Fibroblast of lung (primary cell): ENCODE data around the gene NAV3. TPM values are rescaled to one million over a fixed set of nuclear protein-coding genes. Genes with fewer than 3 reads are reported as not detected.

Source experiments
- DNase-seq, 2 donors: peaks; one replicate each; pipeline versions ENCODE4 v3.0.0 to v3.0.0-alpha.2; 2010; ENCODE audit warnings: low read depth in 2 of 2
- H2AFZ ChIP-seq: 2 replicates; pipeline ENCODE4 v1.5.1; 2012; ENCODE audit warnings: low read length, control low read depth, inconsistent platforms
- H3K27ac ChIP-seq: 2 replicates; pipeline ENCODE4 v1.5.1; 2011; ENCODE audit warnings: low read length, control low read depth; ENCODE audit not compliant: insufficient read depth
- H3K27me3 ChIP-seq: 2 replicates; pipeline ENCODE4 v1.5.1; 2011; ENCODE audit warnings: mild to moderate bottlenecking, low read length; ENCODE audit not compliant: control insufficient read depth, insufficient read depth
- H3K36me3 ChIP-seq: 2 replicates; pipeline ENCODE4 v1.5.1; 2011; ENCODE audit warnings: low read length; ENCODE audit not compliant: control insufficient read depth, insufficient read depth
- H3K4me1 ChIP-seq: 2 replicates; pipeline ENCODE4 v1.5.1; 2011; ENCODE audit warnings: low read length; ENCODE audit not compliant: control insufficient read depth, insufficient read depth; ENCODE audit errors: extremely low read depth
- H3K4me2 ChIP-seq: 2 replicates; pipeline ENCODE4 v1.5.1; 2011; ENCODE audit warnings: low read length, control low read depth; ENCODE audit not compliant: insufficient read depth; ENCODE audit errors: extremely low read depth
- H3K4me3 ChIP-seq, 4 experiments: fragments of 200-600 bp in 1 of 4; sonication (generic) in 1 of 4; replicated peaks in 1 of 4; 2 replicates each; pipeline ENCODE4 v1.5.1; 2011 to 2016; ENCODE audit warnings: low read length in 4 of 4, low read depth in 3 of 4, mild to moderate bottlenecking in 3 of 4, control low read depth in 2 of 4, inconsistent platforms in 1 of 4, mixed read lengths in 1 of 4; ENCODE audit not compliant: insufficient read depth in 1 of 4; ENCODE audit errors: control extremely low read depth in 1 of 4
- H3K79me2 ChIP-seq: 2 replicates; pipeline ENCODE4 v1.5.1; 2012; ENCODE audit warnings: mild to moderate bottlenecking, low read length, inconsistent platforms; ENCODE audit not compliant: control insufficient read depth, insufficient read depth
- H3K9ac ChIP-seq: 2 replicates; pipeline ENCODE4 v1.5.1; 2011; ENCODE audit warnings: mild to moderate bottlenecking, low read length, control low read depth; ENCODE audit not compliant: insufficient read depth
- H3K9me3 ChIP-seq: 2 replicates; pipeline ENCODE4 v1.5.1; 2012; ENCODE audit warnings: low read depth, low read length; ENCODE audit not compliant: control insufficient read depth, insufficient read depth
- H4K20me1 ChIP-seq: 2 replicates; pipeline ENCODE4 v1.5.1; 2011; ENCODE audit warnings: low read length; ENCODE audit not compliant: control insufficient read depth, insufficient read depth; ENCODE audit errors: extremely low read depth
- CTCF ChIP-seq, 2 donors: IDR thresholded peaks in 1 of 2; conservative IDR thresholded peaks in 1 of 2; 1 replicate in 1 of 2; 2 replicates in 1 of 2; pipeline ENCODE4 v1.5.1; 2011 to 2012; ENCODE audit warnings: low read length in 2 of 2, control low read depth in 1 of 2, inconsistent platforms in 1 of 2, low read depth in 1 of 2, mild to moderate bottlenecking in 1 of 2
- EZH2 ChIP-seq: IDR thresholded peaks from 2 replicates; pipeline ENCODE4 v1.5.1; 2012; ENCODE audit warnings: low read length, control low read depth, mild to moderate bottlenecking; ENCODE audit errors: missing control alignments
- polyA plus RNA-seq, 2 donors: library from polyadenylated mRNA; depleted of rRNA in 1 of 2; stranded (reverse) in 1 of 2; unstranded in 1 of 2; fragments of >200 nt; gene quantifications; 2 replicates each; pipeline ENCODE4 v1.2.1, GENCODE V29; 2011 to 2012; ENCODE audit warnings: missing spikeins in 1 of 2
- total RNA-seq: library from RNA; depleted of rRNA; stranded (reverse); fragments of >200 nt; gene quantifications from 2 replicates; pipeline ENCODE4 v1.2.1, GENCODE V29; 2014

Gene NAV3
- total and polyA plus RNA-seq, 2 donors (not counting 1 experiment from before 2014, with no cell fraction given): 30.8 to 60.6 TPM

- Histone ChIP-seq H3K9ac (no peak overlapping the region), H3K36me3 (no peaks in the 10 kb centered on the region), H3K79me2 (peaks cover 47% of the 10 kb centered on the region), H2AFZ (no peak overlapping the region), H3K4me2 (no peak overlapping the region), H3K9me3 (no peaks in the 10 kb centered on the region), H3K4me3 (no peak overlapping the region), H3K27me3 (no peaks in the 10 kb centered on the region), H3K4me1 (peaks cover 4% of the 10 kb centered on the region), H4K20me1 (no peaks in the 10 kb centered on the region), H3K27ac (no peak overlapping the region)
- TF ChIP-seq EZH2: no peak
- no peak for TF ChIP-seq CTCF (conservative IDR thresholded peaks at IDR 0.05 in 1 of 2, IDR thresholded peaks at IDR 0.05 in 1 of 2; ENCODE audit: low read depth in 1 of 2, low read length in 2 of 2)
- DNase-seq: peak; percentile 44 to 74
Measured at GRCh38 chr12:77949943-77950342, 119.2 kb downstream of the NAV3 start.

- H4K20me1 ChIP-seq: no peaks in the 10 kb centered on the region
- H3K9ac ChIP-seq: no peak overlapping the region
- H3K27me3 ChIP-seq: no peaks in the 10 kb centered on the region
- no peaks in the 10 kb centered on the region for H3K9me3 ChIP-seq
- TF ChIP-seq EZH2 (no peak), CTCF (conservative IDR thresholded peaks at IDR 0.05 in 1 of 2, IDR thresholded peaks at IDR 0.05 in 1 of 2; ENCODE audit: low read depth in 1 of 2, low read length in 2 of 2) (no peak)
- H3K79me2 ChIP-seq: peaks cover 52% of the 10 kb centered on the region
- no peak overlapping the region for H3K4me3 ChIP-seq
- no peak overlapping the region for H2AFZ ChIP-seq
- no peak overlapping the region for H3K4me2 ChIP-seq
- H3K27ac ChIP-seq: no peak overlapping the region
- no peaks in the 10 kb centered on the region for H3K36me3 ChIP-seq
- no peak for DNase-seq
- no peaks in the 10 kb centered on the region for H3K4me1 ChIP-seq
Measured at GRCh38 chr12:77953528-77954205, 123.0 kb downstream of the NAV3 start.

- no peaks in the 10 kb centered on the region for H3K4me1 ChIP-seq
- H2AFZ ChIP-seq: no peak overlapping the region
- H3K9me3 ChIP-seq: no peaks in the 10 kb centered on the region
- H4K20me1 ChIP-seq: no peaks in the 10 kb centered on the region
- peaks cover 49% of the 10 kb centered on the region for H3K79me2 ChIP-seq
- no peak overlapping the region for H3K27ac ChIP-seq
- peak; percentile 54 to 62 for DNase-seq
- no peak overlapping the region for H3K4me3 ChIP-seq
- H3K36me3 ChIP-seq: no peaks in the 10 kb centered on the region
- no peaks in the 10 kb centered on the region for H3K27me3 ChIP-seq
- TF ChIP-seq CTCF (conservative IDR thresholded peaks at IDR 0.05 in 1 of 2, IDR thresholded peaks at IDR 0.05 in 1 of 2; ENCODE audit: low read depth in 1 of 2, low read length in 2 of 2): no peak
- no peak for TF ChIP-seq EZH2
- H3K4me2 ChIP-seq: no peak overlapping the region
- H3K9ac ChIP-seq: no peak overlapping the region
Measured at GRCh38 chr12:77954206-77954555, 123.5 kb downstream of the NAV3 start.
